ENCODE results near the gene CP. TPM values are rescaled to one million over a fixed set of nuclear protein-coding genes. Genes with fewer than 3 reads are reported as not detected.

Gene CP
- total RNA-seq (2021; ENCODE audit: unreplicated experiment) (0.52 TPM), Bru-seq, nascent RNA (not detected), BruChase-seq, experiment 1, labeled RNA remaining after a 6-hour chase (not detected), BruChase-seq, experiment 2, labeled RNA remaining after a 2-hour chase (not detected)
- not detected in 2 replicates for polyA plus RNA-seq (2012)
- long read RNA-seq, partial matches to known transcripts: 0 of 1 reads
- long read RNA-seq, other reads (novel, unspliced or antisense): 1 of 1 reads

DNA sequence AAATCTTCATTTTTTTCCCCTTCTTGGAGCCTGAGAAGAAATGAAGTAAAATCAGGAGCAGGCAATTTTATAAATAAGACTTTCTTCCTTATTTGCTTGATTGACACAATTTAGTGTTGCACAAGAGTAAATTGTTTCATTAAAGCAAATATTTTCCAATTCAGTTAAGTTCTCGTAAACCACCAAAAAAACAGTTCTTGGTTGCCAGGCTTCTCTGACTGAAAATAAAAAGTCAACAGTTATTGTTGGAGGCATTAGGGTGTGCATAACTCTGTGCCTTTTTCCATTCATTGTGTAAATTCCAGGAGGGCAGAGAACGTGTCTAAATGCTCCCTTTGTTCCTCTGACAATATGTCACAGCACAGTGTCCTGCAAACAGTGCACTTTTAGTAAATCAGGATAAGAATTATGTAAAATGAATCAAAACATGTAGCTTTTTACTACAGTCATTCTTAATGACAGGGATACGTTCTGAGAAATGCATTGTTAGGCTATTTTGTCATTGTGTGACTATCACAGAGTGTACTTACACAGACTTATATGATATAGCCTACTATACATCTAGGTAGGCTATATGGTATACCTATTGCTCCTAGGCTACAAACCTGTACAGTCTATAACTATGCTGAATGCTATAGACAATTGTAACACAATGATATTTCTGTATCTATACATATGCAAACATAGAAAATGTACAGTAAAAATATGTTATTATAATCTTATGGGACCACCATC is at the start of gene CP:
Gene CP, minus strand, starts transcription at position 47 of the 735 bp plus-strand sequence. Its CDS starts 37 bp downstream, at position 10.
- ATAC-seq (no peak), DNase-seq (ENCODE audit: low read depth, low spot score) (no peak)
- intact Hi-C loops (cut with micrococcal nuclease): no loop called here
- no TSS peak for BruUV-seq (replicated peaks)
- TF ChIP-seq SIN3A (IDR thresholded peaks at IDR 0.05; ENCODE audit: low read depth) (no peak), EZH2 (IDR thresholded peaks at IDR 0.05) (no peak), POLR2AphosphoS5 (IDR thresholded peaks at IDR 0.05; ENCODE audit: low read depth, low read length) (no peak), YY1 (IDR thresholded peaks at IDR 0.05; ENCODE audit: extremely low read depth, insufficient replicate concordance, low read depth, low read length) (no peak), JUND (IDR thresholded peaks at IDR 0.05) (no peak), ELF1 (IDR thresholded peaks at IDR 0.05; ENCODE audit: borderline replicate concordance, low read depth) (no peak), ZNF274 (IDR thresholded peaks at IDR 0.05; ENCODE audit: low read depth, low read length) (no peak), POLR2A (IDR thresholded peaks at IDR 0.05; ENCODE audit: borderline replicate concordance, extremely low read depth, insufficient read depth, insufficient read length) (no peak), TCF7L2 (IDR thresholded peaks at IDR 0.05; ENCODE audit: borderline replicate concordance, extremely low read depth, insufficient read depth, insufficient read length) (no peak)
- TF ChIP-seq, protein P1, sequence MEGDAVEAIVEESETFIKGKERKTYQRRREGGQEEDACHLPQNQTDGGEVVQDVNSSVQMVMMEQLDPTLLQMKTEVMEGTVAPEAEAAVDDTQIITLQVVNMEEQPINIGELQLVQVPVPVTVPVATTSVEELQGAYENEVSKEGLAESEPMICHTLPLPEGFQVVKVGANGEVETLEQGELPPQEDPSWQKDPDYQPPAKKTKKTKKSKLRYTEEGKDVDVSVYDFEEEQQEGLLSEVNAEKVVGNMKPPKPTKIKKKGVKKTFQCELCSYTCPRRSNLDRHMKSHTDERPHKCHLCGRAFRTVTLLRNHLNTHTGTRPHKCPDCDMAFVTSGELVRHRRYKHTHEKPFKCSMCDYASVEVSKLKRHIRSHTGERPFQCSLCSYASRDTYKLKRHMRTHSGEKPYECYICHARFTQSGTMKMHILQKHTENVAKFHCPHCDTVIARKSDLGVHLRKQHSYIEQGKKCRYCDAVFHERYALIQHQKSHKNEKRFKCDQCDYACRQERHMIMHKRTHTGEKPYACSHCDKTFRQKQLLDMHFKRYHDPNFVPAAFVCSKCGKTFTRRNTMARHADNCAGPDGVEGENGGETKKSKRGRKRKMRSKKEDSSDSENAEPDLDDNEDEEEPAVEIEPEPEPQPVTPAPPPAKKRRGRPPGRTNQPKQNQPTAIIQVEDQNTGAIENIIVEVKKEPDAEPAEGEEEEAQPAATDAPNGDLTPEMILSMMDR (IDR thresholded peaks at IDR 0.05 in 2 of 3, conservative IDR thresholded peaks at IDR 0.05 in 1 of 3; ENCODE audit: borderline replicate concordance in 1 of 3, insufficient read depth in 1 of 3, low read depth in 2 of 3, low read length in 2 of 3): no peak
- TF ChIP-seq, protein P2, sequence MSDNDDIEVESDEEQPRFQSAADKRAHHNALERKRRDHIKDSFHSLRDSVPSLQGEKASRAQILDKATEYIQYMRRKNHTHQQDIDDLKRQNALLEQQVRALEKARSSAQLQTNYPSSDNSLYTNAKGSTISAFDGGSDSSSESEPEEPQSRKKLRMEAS (IDR thresholded peaks at IDR 0.05): no peak
- TF ChIP-seq, protein P3, sequence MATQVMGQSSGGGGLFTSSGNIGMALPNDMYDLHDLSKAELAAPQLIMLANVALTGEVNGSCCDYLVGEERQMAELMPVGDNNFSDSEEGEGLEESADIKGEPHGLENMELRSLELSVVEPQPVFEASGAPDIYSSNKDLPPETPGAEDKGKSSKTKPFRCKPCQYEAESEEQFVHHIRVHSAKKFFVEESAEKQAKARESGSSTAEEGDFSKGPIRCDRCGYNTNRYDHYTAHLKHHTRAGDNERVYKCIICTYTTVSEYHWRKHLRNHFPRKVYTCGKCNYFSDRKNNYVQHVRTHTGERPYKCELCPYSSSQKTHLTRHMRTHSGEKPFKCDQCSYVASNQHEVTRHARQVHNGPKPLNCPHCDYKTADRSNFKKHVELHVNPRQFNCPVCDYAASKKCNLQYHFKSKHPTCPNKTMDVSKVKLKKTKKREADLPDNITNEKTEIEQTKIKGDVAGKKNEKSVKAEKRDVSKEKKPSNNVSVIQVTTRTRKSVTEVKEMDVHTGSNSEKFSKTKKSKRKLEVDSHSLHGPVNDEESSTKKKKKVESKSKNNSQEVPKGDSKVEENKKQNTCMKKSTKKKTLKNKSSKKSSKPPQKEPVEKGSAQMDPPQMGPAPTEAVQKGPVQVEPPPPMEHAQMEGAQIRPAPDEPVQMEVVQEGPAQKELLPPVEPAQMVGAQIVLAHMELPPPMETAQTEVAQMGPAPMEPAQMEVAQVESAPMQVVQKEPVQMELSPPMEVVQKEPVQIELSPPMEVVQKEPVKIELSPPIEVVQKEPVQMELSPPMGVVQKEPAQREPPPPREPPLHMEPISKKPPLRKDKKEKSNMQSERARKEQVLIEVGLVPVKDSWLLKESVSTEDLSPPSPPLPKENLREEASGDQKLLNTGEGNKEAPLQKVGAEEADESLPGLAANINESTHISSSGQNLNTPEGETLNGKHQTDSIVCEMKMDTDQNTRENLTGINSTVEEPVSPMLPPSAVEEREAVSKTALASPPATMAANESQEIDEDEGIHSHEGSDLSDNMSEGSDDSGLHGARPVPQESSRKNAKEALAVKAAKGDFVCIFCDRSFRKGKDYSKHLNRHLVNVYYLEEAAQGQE (IDR thresholded peaks at IDR 0.05; ENCODE audit: low read depth): no peak
- TF ChIP-seq, protein P4, sequence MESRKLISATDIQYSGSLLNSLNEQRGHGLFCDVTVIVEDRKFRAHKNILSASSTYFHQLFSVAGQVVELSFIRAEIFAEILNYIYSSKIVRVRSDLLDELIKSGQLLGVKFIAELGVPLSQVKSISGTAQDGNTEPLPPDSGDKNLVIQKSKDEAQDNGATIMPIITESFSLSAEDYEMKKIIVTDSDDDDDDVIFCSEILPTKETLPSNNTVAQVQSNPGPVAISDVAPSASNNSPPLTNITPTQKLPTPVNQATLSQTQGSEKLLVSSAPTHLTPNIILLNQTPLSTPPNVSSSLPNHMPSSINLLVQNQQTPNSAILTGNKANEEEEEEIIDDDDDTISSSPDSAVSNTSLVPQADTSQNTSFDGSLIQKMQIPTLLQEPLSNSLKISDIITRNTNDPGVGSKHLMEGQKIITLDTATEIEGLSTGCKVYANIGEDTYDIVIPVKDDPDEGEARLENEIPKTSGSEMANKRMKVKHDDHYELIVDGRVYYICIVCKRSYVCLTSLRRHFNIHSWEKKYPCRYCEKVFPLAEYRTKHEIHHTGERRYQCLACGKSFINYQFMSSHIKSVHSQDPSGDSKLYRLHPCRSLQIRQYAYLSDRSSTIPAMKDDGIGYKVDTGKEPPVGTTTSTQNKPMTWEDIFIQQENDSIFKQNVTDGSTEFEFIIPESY (IDR thresholded peaks at IDR 0.05; ENCODE audit: extremely low read depth, insufficient replicate concordance, low read length): no peak
- H4K20me1 ChIP-seq (ENCODE audit: insufficient read depth): no peaks in the 10 kb centered on the region
- no peak within 1 kb of the TSS for H3K9ac ChIP-seq (ENCODE audit: low read length)
- POLR2A ChIA-PET: no interaction called here
- RAD21 ChIA-PET (ENCODE audit: low non-redundant PET in 1 of 2, low total read pairs in 2 of 2, uncharacterized antibody in 2 of 2, unreplicated experiment in 2 of 2): no interaction called here
- H2AFZ ChIP-seq (ENCODE audit: low read depth, low read length, poor library complexity, severe bottlenecking): no peak within 1 kb of the TSS
- H3K36me3 ChIP-seq (ENCODE audit: control insufficient read depth in 1 of 2, insufficient read depth in 2 of 2, low read length in 2 of 2): no peaks in the 10 kb centered on the region
- no peaks in the 10 kb centered on the region for H3K79me2 ChIP-seq (ENCODE audit: insufficient read depth, low read length)
- no peaks in the 10 kb centered on the region for H3K9me2 ChIP-seq (ENCODE audit: insufficient read depth)
- H3K27ac ChIP-seq (ENCODE audit: low read depth, low read length): no peak within 1 kb of the TSS
- CTCF ChIA-PET: no interaction called here
- no peaks in the 10 kb centered on the region for H3K27me3 ChIP-seq (ENCODE audit: insufficient read depth, low read length)
- no peaks in the 10 kb centered on the region for H3K9me3 ChIP-seq (ENCODE audit: control insufficient read depth in 1 of 2, insufficient read depth in 1 of 2, low read depth in 1 of 2, low read length in 2 of 2)
- no peak within 1 kb of the TSS for H3K4me3 ChIP-seq (replicated peaks in 1 of 2; ENCODE audit: low read depth in 1 of 2, low read length in 2 of 2)
- H3K4me2 ChIP-seq (ENCODE audit: low read length): no peak within 1 kb of the TSS
- H3K4me1 ChIP-seq (ENCODE audit: control insufficient read depth in 1 of 2, insufficient read depth in 2 of 2, low read length in 2 of 2): no peaks in the 10 kb centered on the region; a peak in 1 of 4 replicates
